GM12801 (cell line): ENCODE measurements around the gene DNER.

Source experiments
- CTCF ChIP-seq: IDR thresholded peaks from one replicate; pipeline ENCODE4 v1.5.1; 2011; ENCODE audit warnings: control low read depth; ENCODE audit not compliant: insufficient read length; ENCODE audit errors: extremely low read depth

Gene DNER

DNA sequence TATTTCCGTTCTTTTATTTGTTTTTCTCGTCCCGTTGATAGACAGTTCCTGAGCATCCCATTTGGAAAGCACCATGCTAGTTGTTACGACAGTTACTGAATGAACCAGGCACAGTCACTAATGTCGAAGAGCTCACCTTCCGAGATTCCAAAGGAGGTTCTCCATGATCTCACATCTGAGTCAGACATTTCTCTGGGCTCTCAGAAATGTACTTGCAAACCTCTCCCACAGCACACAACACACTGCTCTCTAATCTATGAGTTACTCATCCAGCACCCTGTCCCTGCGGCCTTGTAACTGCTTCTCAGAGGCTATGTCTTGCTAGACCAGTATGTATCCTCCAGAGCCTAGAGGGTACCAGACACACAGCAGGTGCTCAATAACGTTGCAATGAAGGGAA is 174.7 kb downstream of the DNER start:
- TF ChIP-seq CTCF = no peak

DNA sequence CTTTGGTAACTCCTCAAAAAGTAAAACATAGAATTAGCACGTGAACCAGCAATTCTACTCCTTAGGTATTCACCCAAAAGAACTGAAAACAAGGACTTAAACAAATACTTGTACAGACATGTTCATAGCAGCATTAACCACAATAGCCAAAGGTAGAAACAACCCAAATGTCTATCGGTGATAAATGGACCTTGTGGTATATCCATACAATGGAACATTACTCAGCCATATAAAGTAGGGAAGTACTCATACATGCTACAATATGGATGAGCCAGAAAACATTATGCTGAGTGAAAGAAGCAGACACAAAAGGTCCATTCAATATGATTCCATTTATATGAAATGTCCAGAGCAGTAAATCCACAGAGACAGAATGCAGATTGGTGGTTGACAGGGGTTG is 182.8 kb downstream of the DNER start:
- no peak for TF ChIP-seq CTCF

DNA sequence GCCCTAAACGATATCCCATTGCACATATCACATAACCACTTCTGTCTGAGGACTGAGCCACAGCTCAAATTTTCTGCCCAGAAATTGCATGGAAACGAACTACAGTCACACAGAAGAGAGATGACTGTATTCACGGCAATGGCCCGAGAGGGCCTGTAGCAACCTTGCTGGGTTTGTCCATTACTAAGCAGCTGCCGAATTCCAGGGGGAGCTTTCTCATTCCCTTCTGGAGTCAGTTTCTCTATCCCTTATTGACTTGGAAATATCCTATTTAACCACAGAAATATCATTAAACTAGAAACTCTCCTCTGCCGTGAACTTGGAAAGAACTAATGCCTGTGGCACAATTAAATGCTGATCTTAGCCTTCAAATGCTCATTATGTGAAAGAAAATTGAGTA is 183.9 kb downstream of the DNER start:
- TF ChIP-seq CTCF = no peak

- no peak for TF ChIP-seq CTCF
Measured at GRCh38 chr2:229528846-229529245, 185.5 kb downstream of the DNER start.

DNA sequence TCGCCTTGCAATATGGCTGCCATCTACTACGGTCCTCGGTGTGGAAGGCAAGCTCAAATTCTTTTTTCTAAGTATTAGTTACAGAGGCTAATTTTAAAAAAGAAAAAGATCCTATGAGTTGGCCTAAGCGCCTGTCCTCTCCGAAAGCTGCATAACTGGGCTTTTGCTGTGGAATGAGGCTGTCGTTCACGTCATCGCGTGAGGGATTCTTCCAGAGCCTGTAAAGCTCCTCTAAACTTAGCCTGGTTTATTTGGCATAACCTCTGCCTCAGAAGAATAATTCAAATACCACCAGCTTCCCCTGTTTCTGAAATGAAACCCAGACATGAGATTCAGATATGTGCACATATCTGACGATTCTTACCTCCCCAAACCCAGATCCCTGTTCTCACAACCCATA is 187.4 kb downstream of the DNER start:
- TF ChIP-seq CTCF = no peak

- no peak for TF ChIP-seq CTCF
Measured at GRCh38 chr2:229524799-229525198, 189.6 kb downstream of the DNER start.

DNA sequence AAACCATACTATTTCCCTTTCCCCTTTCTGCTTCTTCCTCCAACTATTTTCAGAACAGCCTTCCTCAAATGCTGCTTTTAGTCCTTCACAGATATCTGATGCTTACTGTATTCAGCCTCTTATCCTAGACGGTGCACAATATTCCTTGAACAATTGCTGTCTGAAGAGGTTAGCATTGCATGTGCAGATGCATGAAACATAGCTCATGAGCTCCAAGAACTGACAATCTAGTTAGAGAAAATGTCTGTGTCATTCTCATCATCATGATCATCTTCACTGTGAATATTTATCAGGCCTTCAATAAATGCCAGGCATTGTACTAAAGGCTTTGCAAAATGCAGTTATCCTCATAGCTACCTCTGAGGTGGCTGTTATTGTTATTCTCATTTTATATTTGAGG is 190.7 kb downstream of the DNER start:
- TF ChIP-seq CTCF = no peak

- no peak for TF ChIP-seq CTCF
Measured at GRCh38 chr2:229521576-229521975, 192.8 kb downstream of the DNER start.
